Caki2 (cell line): Measurements from ENCODE around the gene SDC4. TPM values are rescaled to one million over a fixed set of nuclear protein-coding genes. Genes with fewer than 3 reads are reported as not detected.
A peak's percentile ranks its signal among the peaks of the same experiment; 100 is the strongest.

Experiments used
- DNase-seq: peaks from one replicate; pipeline ENCODE4 v3.0.0-alpha.2; 2015; ENCODE audit warnings: low read depth
- in situ Hi-C: cut with HindIII; loops from 2 replicates; pipeline ENCODE4 v1.10.0; 2016; ENCODE audit warnings: low sequenced_read_pairs, low pct_unique_long_range_greater_than_20kb, mixed read lengths
- total RNA-seq: library from RNA; depleted of rRNA; stranded (reverse); fragments of >200 nt; shearing (Covaris generic); gene quantifications from 2 replicates; pipeline ENCODE4 v1.2.3, GENCODE V29; 2014; ENCODE audit warnings: low replicate concordance; rRNA removed

The SDC4 gene
- total RNA-seq, 1 experiment from 2014 or later, result 111 TPM

GRCh38 chr20:45290677-45291355 lies 57.4 kb downstream of the SDC4 start:
- peak; percentile 79 for DNase-seq
- in situ Hi-C loops, result loop anchor here (25.0 kb wide), 1 partner anchor 179 kb away; the partner anchor contains the start of genes KCNS1, WFDC12 and WFDC5

- no peak for DNase-seq
- in situ Hi-C loops, result loop anchor here (25.0 kb wide), 1 partner anchor 178 kb away; the partner anchor contains the start of genes KCNS1, WFDC12 and WFDC5
Observed at GRCh38 chr20:45289942-45290676, 58.1 kb downstream of the SDC4 start.

- no peak for DNase-seq
- in situ Hi-C loops, result loop anchor here (25.0 kb wide), 1 partner anchor 177 kb away; the partner anchor contains the start of genes KCNS1, WFDC12 and WFDC5
Observed at GRCh38 chr20:45288860-45289259, 59.4 kb downstream of the SDC4 start.

GRCh38 chr20:45288376-45288775 lies 59.8 kb downstream of the SDC4 start:
- in situ Hi-C loops, result loop anchor here (25.0 kb wide), 1 partner anchor 176 kb away; the partner anchor contains the start of genes KCNS1, WFDC12 and WFDC5

GRCh38 chr20:45283551-45284057 lies 64.6 kb downstream of the SDC4 start:
- in situ Hi-C loops, result loop anchor here (25.0 kb wide), 1 partner anchor 171 kb away; the partner anchor contains the start of genes KCNS1, WFDC12 and WFDC5
- no peak for DNase-seq

More at GRCh38 chr20:45288376-45288775, 59.8 kb downstream of the SDC4 start:
- DNase-seq, result no peak

GRCh38 chr20:45282700-45283550 lies 65.3 kb downstream of the SDC4 start:
- DNase-seq, result no peak
- in situ Hi-C loops, result loop anchor here (25.0 kb wide), 1 partner anchor 171 kb away; the partner anchor contains the start of genes KCNS1, WFDC12 and WFDC5

- DNase-seq, result no peak
- in situ Hi-C loops, result loop anchor here (25.0 kb wide), 1 partner anchor 168 kb away; the partner anchor contains the start of genes KCNS1, WFDC12 and WFDC5
Observed at GRCh38 chr20:45279992-45280391, 68.2 kb downstream of the SDC4 start.

- no peak for DNase-seq
- in situ Hi-C loops, result loop anchor here (25.0 kb wide), 1 partner anchor 163 kb away; the partner anchor contains the start of genes KCNS1, WFDC12 and WFDC5
Observed at GRCh38 chr20:45275338-45275737, 72.9 kb downstream of the SDC4 start.

Other genes with a start within 250 kb of the SDC4 start
- not detected in 2 replicates for gene KCNS1, start 247.3 kb downstream of the SDC4 start, total RNA-seq
- not detected in 2 replicates for gene WFDC5, start 233.2 kb downstream of the SDC4 start, total RNA-seq
- not detected in 2 replicates for gene WFDC12, start 224.0 kb downstream of the SDC4 start, total RNA-seq
- gene PI3, start 173.5 kb downstream of the SDC4 start, total RNA-seq, result not detected in 2 replicates
- not detected in 2 replicates for gene SEMG1, start 141.4 kb downstream of the SDC4 start, total RNA-seq
- not detected in 2 replicates for gene SEMG2, start 127.1 kb downstream of the SDC4 start, total RNA-seq
- gene SLPI, start 93.9 kb downstream of the SDC4 start, total RNA-seq, result 1.5 TPM in 1 of 2 replicates, not detected in the other
- gene RBPJL, start 41.6 kb downstream of the SDC4 start, total RNA-seq, result not detected in 2 replicates
- gene MATN4, start 40.1 kb downstream of the SDC4 start, total RNA-seq, result 0.10 and 2.1 TPM in 2 replicates
- 59.1 and 84.9 TPM in 2 replicates for gene SYS1, start 14.7 kb upstream of the SDC4 start, total RNA-seq
- gene TP53TG5, start 29.9 kb upstream of the SDC4 start, total RNA-seq, result not detected in 2 replicates
- gene DBNDD2, start 59.9 kb upstream of the SDC4 start, total RNA-seq, result 2.5 and 21.5 TPM in 2 replicates
- gene PIGT, start 67.7 kb upstream of the SDC4 start, total RNA-seq, result 66.4 and 89.4 TPM in 2 replicates
- not detected in 2 replicates for gene WFDC2, start 121.3 kb upstream of the SDC4 start, total RNA-seq
- gene SPINT3, start 167.2 kb upstream of the SDC4 start, total RNA-seq, result not detected in 2 replicates
- gene WFDC6, start 191.1 kb upstream of the SDC4 start, total RNA-seq, result not detected in 2 replicates
- not detected in 2 replicates for gene EPPIN, start 199.0 kb upstream of the SDC4 start, total RNA-seq
- gene WFDC8, start 230.9 kb upstream of the SDC4 start, total RNA-seq, result not detected in 2 replicates